SK-N-SH treated with all-trans-retinoic acid at 6 μM for 48 hours (cell line): Measurements from ENCODE around the gene THOC1.

ENCODE experiments used
- BACH2 ChIP-seq: fragments of 250-450 bp; sonication (Bioruptor Pico); IDR thresholded peaks from 2 replicates; pipeline ENCODE4 v1.9.0; 2021; ENCODE audit warnings: mild to moderate bottlenecking, borderline replicate concordance
- ZC3H10 ChIP-seq: fragments of 250-450 bp; sonication (Bioruptor Pico); IDR thresholded peaks from 2 replicates; pipeline ENCODE4 v1.5.1; 2021; ENCODE audit warnings: mild to moderate bottlenecking, moderate library complexity
- TF ChIP-seq, protein P1 (sequence below): fragments of 250-450 bp; sonication (Bioruptor Pico); IDR thresholded peaks from 2 replicates; pipeline ENCODE4 v1.5.1; 2021; ENCODE audit warnings: mild to moderate bottlenecking, moderate library complexity

DNA sequence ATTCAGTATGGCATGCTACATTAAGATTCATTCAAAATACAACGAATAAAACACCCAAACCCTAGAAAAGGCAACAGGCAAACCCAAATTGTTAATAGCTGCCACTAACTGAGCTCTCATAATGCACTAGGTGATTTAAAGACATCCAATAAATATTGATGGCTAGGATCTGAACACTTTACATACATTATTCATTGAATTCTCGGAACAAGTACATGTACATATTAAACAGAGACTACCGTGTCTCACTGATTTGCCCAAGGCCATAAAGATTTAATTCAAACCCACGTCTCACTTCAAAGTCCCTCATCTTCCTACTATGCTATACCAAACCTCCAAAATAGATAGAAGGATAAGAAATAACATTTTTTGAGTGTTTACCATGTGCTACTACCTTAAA, 42.1 kb downstream of the THOC1 start:
- TF ChIP-seq BACH2 (CRISPR knock-in tag) (no peak), ZC3H10 (no peak)
- TF ChIP-seq, protein P1, sequence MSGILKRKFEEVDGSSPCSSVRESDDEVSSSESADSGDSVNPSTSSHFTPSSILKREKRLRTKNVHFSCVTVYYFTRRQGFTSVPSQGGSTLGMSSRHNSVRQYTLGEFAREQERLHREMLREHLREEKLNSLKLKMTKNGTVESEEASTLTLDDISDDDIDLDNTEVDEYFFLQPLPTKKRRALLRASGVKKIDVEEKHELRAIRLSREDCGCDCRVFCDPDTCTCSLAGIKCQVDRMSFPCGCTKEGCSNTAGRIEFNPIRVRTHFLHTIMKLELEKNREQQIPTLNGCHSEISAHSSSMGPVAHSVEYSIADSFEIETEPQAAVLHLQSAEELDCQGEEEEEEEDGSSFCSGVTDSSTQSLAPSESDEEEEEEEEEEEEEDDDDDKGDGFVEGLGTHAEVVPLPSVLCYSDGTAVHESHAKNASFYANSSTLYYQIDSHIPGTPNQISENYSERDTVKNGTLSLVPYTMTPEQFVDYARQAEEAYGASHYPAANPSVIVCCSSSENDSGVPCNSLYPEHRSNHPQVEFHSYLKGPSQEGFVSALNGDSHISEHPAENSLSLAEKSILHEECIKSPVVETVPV (CRISPR knock-in tag) = no peak
